Measurements from ENCODE around the gene ACTR10. TPM values are rescaled to one million over a fixed set of nuclear protein-coding genes. Genes with fewer than 3 reads are reported as not detected.
"Not testable (repeated sequence)": the region's sequence is repeated elsewhere in the genome, so short reads cannot be mapped to it uniquely, and the experiment has no call there.

ACTR10 gene
- total RNA-seq, 2 experiments from 2014 or later: 30.3 to 36.5 TPM

GRCh38 chr14:58249611-58250010, 49.7 kb downstream of the ACTR10 start:
- intact Hi-C loops (cut with micrococcal nuclease): loop anchor here (5.0 kb wide), 1 partner anchor 33 kb away; no protein-coding TSS in a partner anchor
- ChIA-PET CTCF (interaction anchor here (0.8 to 1.5 kb wide), 2 partner anchors 8 to 14 kb away, joined by 3 to 5 read pairs; no protein-coding TSS in a partner anchor), POLR2A (interaction anchor here (0.9 to 2.6 kb wide), 2 partner anchors 8 to 9 kb away, joined by 3 to 9 read pairs; no protein-coding TSS in a partner anchor)
- H3K4me3 Mint-ChIP-seq: no peak overlapping the region
- no peaks in the 10 kb centered on the region for H3K27me3 Mint-ChIP-seq
- no peak for DNase-seq
- H3K36me3 Mint-ChIP-seq (ENCODE audit: low read depth): peaks cover 50% of the 10 kb centered on the region
- TF ChIP-seq CTCF (IDR thresholded peaks at IDR 0.05): no peak
- H3K9me3 Mint-ChIP-seq: no peaks in the 10 kb centered on the region
- peak overlapping the region; percentile 20 for H3K27ac Mint-ChIP-seq
- peaks cover 35% of the 10 kb centered on the region for H3K4me1 Mint-ChIP-seq (ENCODE audit: low read depth)
- ATAC-seq: no peak

GRCh38 chr14:58258156-58258555, 58.2 kb downstream of the ACTR10 start:
- Mint-ChIP-seq H3K27ac (peak overlapping the region; percentile 50), H3K9me3 (no peaks in the 10 kb centered on the region), H3K4me3 (no peak overlapping the region), H3K27me3 (no peaks in the 10 kb centered on the region), H3K4me1 (ENCODE audit: low read depth) (peaks cover 2% of the 10 kb centered on the region), H3K36me3 (ENCODE audit: low read depth) (peaks cover 41% of the 10 kb centered on the region)
- ChIA-PET CTCF (interaction anchor here (0.5 to 1.9 kb wide), 4 partner anchors 9 to 12 kb away, joined by 3 to 6 read pairs (median 4); no protein-coding TSS in a partner anchor), POLR2A (interaction anchor here (0.5 to 3.2 kb wide), 7 partner anchors 9 to 1015 kb away, joined by 3 to 9 read pairs (median 7); partner anchors contain the start of genes ACTR10, ARID4A and PSMA3)
- DNase-seq: no peak
- intact Hi-C loops (cut with micrococcal nuclease): no loop called here
- no peak for ATAC-seq
- no peak for TF ChIP-seq CTCF (IDR thresholded peaks at IDR 0.05)

DNA sequence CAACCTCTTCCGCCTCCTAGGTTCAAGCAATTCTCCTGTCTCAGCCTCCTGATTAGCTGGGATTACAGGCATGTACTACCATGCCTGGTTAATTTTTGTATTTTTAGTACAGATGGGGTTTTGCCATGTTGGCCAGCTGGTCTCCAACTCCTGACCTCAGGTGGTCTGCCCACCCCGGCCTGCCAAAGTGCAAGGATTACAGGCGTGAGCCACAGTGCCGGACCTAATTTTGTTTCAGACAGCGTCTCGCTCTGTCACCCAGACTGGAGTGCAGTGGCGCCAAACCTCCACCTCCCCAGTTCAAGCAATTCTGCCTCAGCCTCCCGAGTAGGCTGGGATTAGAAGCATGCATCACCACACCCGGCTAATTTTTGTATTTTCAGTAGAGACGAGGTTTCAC, 62.1 kb downstream of the ACTR10 start:
- ChIA-PET POLR2A (interaction anchor here (4.7 kb wide), 1 partner anchor 16 kb away, joined by 24 read pairs; the partner anchor contains the start of gene PSMA3), CTCF (interaction anchor here (0.6 kb wide), 1 partner anchor 133 kb away, joined by 3 read pairs; the partner anchor contains the start of gene TOMM20L)
- H3K4me3 Mint-ChIP-seq; intact Hi-C loops (cut with micrococcal nuclease); H3K4me1 Mint-ChIP-seq (ENCODE audit: low read depth); ATAC-seq; H3K9me3 Mint-ChIP-seq; H3K27me3 Mint-ChIP-seq; DNase-seq; H3K27ac Mint-ChIP-seq: not testable (repeated sequence)
- peaks cover 44% of the 10 kb centered on the region for H3K36me3 Mint-ChIP-seq (ENCODE audit: low read depth)

- no peak for DNase-seq
- Mint-ChIP-seq H3K4me3 (no peak overlapping the region), H3K27me3 (no peaks in the 10 kb centered on the region), H3K36me3 (ENCODE audit: low read depth) (peaks cover 45% of the 10 kb centered on the region), H3K4me1 (ENCODE audit: low read depth) (peaks cover 14% of the 10 kb centered on the region), H3K27ac (peak overlapping the region; percentile 63), H3K9me3 (no peaks in the 10 kb centered on the region)
- POLR2A ChIA-PET: interaction anchor here (0.7 to 4.7 kb wide), 3 partner anchors 9 to 162 kb away, joined by 4 to 24 read pairs (median 23); partner anchors contain the start of genes KIAA0586, PSMA3 and TIMM9
- CTCF ChIA-PET: interaction anchor here (1.3 kb wide), 1 partner anchor 9 kb away, joined by 3 read pairs; no protein-coding TSS in a partner anchor
- no peak for ATAC-seq
- intact Hi-C loops (cut with micrococcal nuclease): no loop called here
- no peak for TF ChIP-seq CTCF (IDR thresholded peaks at IDR 0.05)
Observed at GRCh38 chr14:58265401-58265800, 65.5 kb downstream of the ACTR10 start.

DNA sequence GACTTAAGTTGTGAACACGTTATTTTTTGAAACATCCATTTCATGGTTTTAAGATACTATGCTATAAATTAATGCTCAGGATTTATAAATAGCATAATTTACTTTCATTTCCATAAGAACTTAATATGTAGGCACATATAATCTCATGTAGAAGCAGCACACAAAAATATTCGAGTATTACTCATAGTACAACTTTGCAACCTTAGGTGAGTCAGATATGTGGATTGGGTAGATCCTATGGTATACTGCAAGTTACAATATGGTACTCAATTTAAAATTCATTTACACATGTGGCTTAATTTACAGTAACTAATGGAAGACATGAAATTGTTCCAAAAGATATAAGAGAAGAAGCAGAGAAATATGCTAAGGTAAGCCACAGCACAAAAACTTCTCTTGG, 70.7 kb downstream of the ACTR10 start:
- Mint-ChIP-seq H3K4me1 (ENCODE audit: low read depth) (peaks cover 33% of the 10 kb centered on the region), H3K27me3 (no peaks in the 10 kb centered on the region), H3K36me3 (ENCODE audit: low read depth) (peaks cover 63% of the 10 kb centered on the region), H3K9me3 (no peaks in the 10 kb centered on the region), H3K27ac (peak overlapping the region; percentile 75), H3K4me3 (no peak overlapping the region)
- intact Hi-C loops (cut with micrococcal nuclease): no loop called here
- POLR2A ChIA-PET: no interaction called here
- no peak for TF ChIP-seq CTCF (IDR thresholded peaks at IDR 0.05)
- DNase-seq (no peak), ATAC-seq (no peak)
- CTCF ChIA-PET: interaction anchor here (0.8 kb wide), 1 partner anchor 12 kb away, joined by 3 read pairs; no protein-coding TSS in a partner anchor

Measured in activated CD8-positive, alpha-beta T cell treated with anti-CD3 and anti-CD28 coated beads for 36 hours (primary cell).